IMR-90 (cell line): ENCODE measurements around the gene SLC25A11. TPM values are rescaled to one million over a fixed set of nuclear protein-coding genes. Genes with fewer than 3 reads are reported as not detected.

Experiments
- ATAC-seq: fragments of 200-7000 bp; cut with Tn5 transposase; 2 replicates; pipeline ENCODE4 v1.9.1; 2020; ENCODE audit warnings: low read depth, mild to moderate bottlenecking, moderate library complexity
- BruUV-seq: library from RNA; stranded (reverse); fragments of 400-500 nt; replicated peaks from 2 replicates; lab custom pipeline; 2021; lab: Mats Ljungman, UMichigan
- CTCF ChIA-PET: fragments of 300-600 bp; formaldehyde crosslinking; extraction: SDS; loops from one replicate; lab custom pipeline; 2021; ENCODE audit warnings: antibody characterized with exemption; lab: Yijun Ruan, JAX
- POLR2A ChIA-PET: fragments of 300-600 bp; sonication (Branson Sonifier 250); formaldehyde crosslinking; loops from one replicate; lab custom pipeline; 2022; ENCODE audit warnings: antibody characterized with exemption; ENCODE audit not compliant: unreplicated experiment; lab: Charles Lee
- DNase-seq: peaks from one replicate; pipeline ENCODE4 v3.0.0; 2013
- H2AFZ ChIP-seq: replicated peaks from 2 replicates; pipeline ENCODE3; 2013; ENCODE audit warnings: low read length, mild to moderate bottlenecking; ENCODE audit not compliant: poor library complexity
- H2AK5ac ChIP-seq: 2 replicates; pipeline ENCODE4 v1.6.1; 2013; ENCODE audit warnings: low read depth, low read length, inconsistent platforms
- H2AK9ac ChIP-seq: replicated peaks from 2 replicates; pipeline ENCODE3; 2013; ENCODE audit warnings: mild to moderate bottlenecking, low read depth, low read length, moderate library complexity; ENCODE audit not compliant: poor library complexity
- H2BK120ac ChIP-seq: 2 replicates; pipeline ENCODE4 v1.6.1; 2013; ENCODE audit warnings: low read depth, low read length, inconsistent platforms
- H2BK15ac ChIP-seq: 3 replicates; pipeline ENCODE4 v1.6.1; 2013; ENCODE audit warnings: low read depth, low read length, inconsistent platforms
- H2BK20ac ChIP-seq: 2 replicates; pipeline ENCODE4 v1.6.1; 2013; ENCODE audit warnings: low read depth, mild to moderate bottlenecking, inconsistent platforms, low read length, moderate library complexity
- H2BK5ac ChIP-seq: 2 replicates; pipeline ENCODE4 v1.6.1; 2013; ENCODE audit warnings: mild to moderate bottlenecking, low read depth, low read length, inconsistent platforms; ENCODE audit not compliant: poor library complexity, severe bottlenecking
- H3K14ac ChIP-seq: replicated peaks from 2 replicates; pipeline ENCODE4 v1.6.1; 2013; ENCODE audit warnings: low read depth, low read length, inconsistent platforms
- H3K18ac ChIP-seq: 2 replicates; pipeline ENCODE4 v1.6.1; 2013; ENCODE audit warnings: low read depth, low read length, control low read depth
- H3K23ac ChIP-seq: 2 replicates; pipeline ENCODE4 v1.6.1; 2013; ENCODE audit warnings: low read depth, low read length, inconsistent platforms
- H3K27ac ChIP-seq: 2 replicates; pipeline ENCODE4 v1.5.1; 2013; ENCODE audit warnings: mild to moderate bottlenecking, control low read depth, low read length; ENCODE audit not compliant: insufficient read depth
- H3K27me3 ChIP-seq: 2 replicates; pipeline ENCODE4 v1.6.1; 2013; ENCODE audit warnings: low read length; ENCODE audit not compliant: control insufficient read depth, insufficient read depth
- H3K36me3 ChIP-seq: 2 replicates; pipeline ENCODE4 v1.6.1; 2013; ENCODE audit warnings: low read length, mixed read lengths; ENCODE audit not compliant: control insufficient read depth, insufficient read depth
- H3K4ac ChIP-seq: 2 replicates; pipeline ENCODE4 v1.6.1; 2013; ENCODE audit warnings: low read depth, low read length, inconsistent platforms
- H3K4me1 ChIP-seq: 2 replicates; pipeline ENCODE4 v1.6.1; 2013; ENCODE audit warnings: low read length, mixed read lengths; ENCODE audit not compliant: control insufficient read depth, insufficient read depth
- H3K4me2 ChIP-seq: 2 replicates; pipeline ENCODE4 v1.6.1; 2013; ENCODE audit warnings: low read depth, mild to moderate bottlenecking, control low read depth, low read length, moderate library complexity
- H3K4me3 ChIP-seq: 2 replicates; pipeline ENCODE4 v1.5.1; 2013; ENCODE audit warnings: low read depth, mild to moderate bottlenecking, control low read depth, low read length, moderate library complexity; ENCODE audit not compliant: insufficient read depth
- H3K56ac ChIP-seq: 2 replicates; pipeline ENCODE4 v1.6.1; 2013; ENCODE audit warnings: low read length, inconsistent platforms; ENCODE audit not compliant: insufficient read depth; ENCODE audit errors: extremely low read depth
- H3K79me1 ChIP-seq, 2 experiments: 2 replicates each; pipeline ENCODE4 v1.6.1; 2013; ENCODE audit warnings: low read length in 2 of 2, inconsistent platforms in 1 of 2, low read depth in 1 of 2
- H3K9ac ChIP-seq: 2 replicates; pipeline ENCODE4 v1.6.1; 2013; ENCODE audit warnings: low read depth, low read length, control low read depth
- H3K9me1 ChIP-seq: 2 replicates; pipeline ENCODE4 v1.6.1; 2013; ENCODE audit warnings: low read length, inconsistent platforms; ENCODE audit not compliant: insufficient read depth
- H3K9me3 ChIP-seq: 2 replicates; pipeline ENCODE4 v1.6.1; 2013; ENCODE audit warnings: low read length; ENCODE audit not compliant: control insufficient read depth, insufficient read depth
- H4K20me1 ChIP-seq: 2 replicates; pipeline ENCODE4 v1.6.1; 2013; ENCODE audit warnings: low read length, inconsistent platforms; ENCODE audit not compliant: insufficient read depth
- H4K5ac ChIP-seq: 2 replicates; pipeline ENCODE4 v1.6.1; 2013; ENCODE audit warnings: mild to moderate bottlenecking, low read depth, low read length, control low read depth
- H4K8ac ChIP-seq, 2 experiments: 2 replicates each; pipeline ENCODE4 v1.6.1; 2013; ENCODE audit warnings: low read depth in 2 of 2, low read length in 2 of 2, control low read depth in 1 of 2, inconsistent platforms in 1 of 2
- H4K91ac ChIP-seq: 2 replicates; pipeline ENCODE4 v1.6.1; 2013; ENCODE audit warnings: low read depth, low read length, inconsistent platforms; ENCODE audit not compliant: insufficient read depth
- MXI1 ChIP-seq: IDR thresholded peaks from 2 replicates; pipeline ENCODE4 v1.6.1; 2012; ENCODE audit warnings: low read depth, mild to moderate bottlenecking, low read length, moderate library complexity, borderline replicate concordance
- SMC3 ChIP-seq: fragments of 150-350 bp; IDR thresholded peaks from 2 replicates; pipeline ENCODE4 v1.6.1; 2016; ENCODE audit warnings: low read depth, mild to moderate bottlenecking, antibody characterized with exemption, low read length, moderate library complexity
- WGBS, 2 experiments: methylation state at CpG; one replicate each; pipeline versions ENCODE4 v1.1.5 to v1.1.7; 2013; ENCODE audit warnings: missing lambda C conversion rate in 2 of 2; ENCODE audit not compliant: insufficient read length in 1 of 2; ENCODE audit errors: extremely low coverage in 2 of 2; 5-methylcytosine and 5-hydroxymethylcytosine counted together
- dilution Hi-C: fragments of 300-500 bp; cut with HindIII; formaldehyde crosslinking; loops from one replicate; pipeline ENCODE4 v1.14.3; 2018; ENCODE audit warnings: low sequenced_read_pairs; ENCODE audit not compliant: unreplicated experiment
- in situ Hi-C: fragments of 300-500 bp; cut with MboI; formaldehyde crosslinking; loops from 3 replicates; pipeline ENCODE4 v1.14.3; 2019; ENCODE audit warnings: low sequenced_read_pairs, inconsistent platforms, mixed read lengths
- intact Hi-C: fragments of 100-400 bp; cut with micrococcal nuclease; formaldehyde crosslinking; loops from 2 replicates; pipeline ENCODE4 v1.10.0; 2022
- polyA plus RNA-seq, 3 experiments: library from polyadenylated mRNA; depleted of rRNA; stranded (reverse); fragments of >200 nt; gene quantifications; 2 replicates each; pipeline ENCODE4 v1.2.3, GENCODE V29; 2012; ENCODE audit warnings: low replicate concordance in 1 of 3
- total RNA-seq: library from RNA; depleted of rRNA; stranded (reverse); fragments of >200 nt; gene quantifications from 2 replicates; pipeline ENCODE4 v1.2.3, GENCODE V29; 2012
- TF ChIP-seq, protein P1 (sequence below): fragments of 150-350 bp; IDR thresholded peaks from 2 replicates; pipeline ENCODE4 v1.6.1; 2017; ENCODE audit warnings: mild to moderate bottlenecking, antibody characterized with exemption, low read length, low read depth
- TF ChIP-seq, protein P2 (sequence below): conservative IDR thresholded peaks from 2 replicates; pipeline ENCODE4 v1.5.1; 2012; ENCODE audit warnings: mild to moderate bottlenecking, low read depth, low read length, improper control_type of control experiment

Gene SLC25A11
- total and polyA plus RNA-seq, 2 of the 4 experiments (the other 2 are of a cell fraction): 35.0 to 62.2 TPM

DNA sequence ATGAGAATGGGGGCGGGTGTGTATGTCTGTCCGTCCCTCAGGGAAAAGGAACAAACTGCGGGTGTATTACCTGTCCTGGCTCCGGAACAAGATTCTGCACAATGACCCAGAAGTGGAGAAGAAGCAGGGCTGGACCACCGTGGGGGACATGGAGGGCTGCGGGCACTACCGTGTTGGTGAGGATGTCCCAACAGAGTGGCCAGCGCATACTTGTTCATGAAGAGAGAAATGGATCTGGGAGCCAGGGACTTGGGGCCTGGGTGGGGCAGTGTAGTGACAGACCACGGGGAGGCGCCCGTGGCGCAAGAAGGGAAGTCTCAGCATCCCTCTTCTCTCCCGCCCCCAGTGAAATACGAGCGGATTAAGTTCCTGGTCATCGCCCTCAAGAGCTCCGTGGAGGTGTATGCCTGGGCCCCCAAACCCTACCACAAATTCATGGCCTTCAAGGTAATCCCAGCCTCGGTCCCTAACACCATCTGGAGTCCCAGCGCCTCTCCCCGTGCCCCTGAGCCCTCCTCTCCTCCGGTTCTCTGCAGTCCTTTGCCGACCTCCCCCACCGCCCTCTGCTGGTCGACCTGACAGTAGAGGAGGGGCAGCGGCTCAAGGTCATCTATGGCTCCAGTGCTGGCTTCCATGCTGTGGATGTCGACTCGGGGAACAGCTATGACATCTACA is 44.1 kb downstream of the SLC25A11 start:
- ATAC-seq: no peak
- no peak for DNase-seq
- in situ Hi-C loops: no loop called here

More for the DNA sequence above, 44.1 kb downstream of the SLC25A11 start:
- intact Hi-C loops (no loop called here), dilution Hi-C loops (no loop called here)
- WGBS, 2 experiments: 71% methylated on average over 24 of the region's 27 CpGs; no CpG with 5 or more reads in 1 of the 2 experiments
- H3K79me1 ChIP-seq: no peaks in the 10 kb centered on the region
- H3K23ac ChIP-seq: no peak overlapping the region
- no peak overlapping the region for H3K4me3 ChIP-seq
- H2BK5ac ChIP-seq: no peak overlapping the region
- ChIA-PET POLR2A (no interaction called here), CTCF (interaction anchor here (1.5 kb wide), 1 partner anchor 106 kb away, joined by 5 read pairs; no protein-coding TSS in a partner anchor)
- no peak overlapping the region for H2AK9ac ChIP-seq
- no peak overlapping the region for H4K8ac ChIP-seq
- H3K9me3 ChIP-seq: no peaks in the 10 kb centered on the region
- no peak overlapping the region for H2AFZ ChIP-seq
- no peak overlapping the region for H3K56ac ChIP-seq
- no peaks in the 10 kb centered on the region for H3K27me3 ChIP-seq
- no peak overlapping the region for H3K4me2 ChIP-seq
- no TSS peak for BruUV-seq
- no peak overlapping the region for H2BK20ac ChIP-seq
- peaks cover 55% of the 10 kb centered on the region for H3K36me3 ChIP-seq
- no peak overlapping the region for H3K27ac ChIP-seq
- no peak for TF ChIP-seq MXI1
- TF ChIP-seq, protein P1, sequence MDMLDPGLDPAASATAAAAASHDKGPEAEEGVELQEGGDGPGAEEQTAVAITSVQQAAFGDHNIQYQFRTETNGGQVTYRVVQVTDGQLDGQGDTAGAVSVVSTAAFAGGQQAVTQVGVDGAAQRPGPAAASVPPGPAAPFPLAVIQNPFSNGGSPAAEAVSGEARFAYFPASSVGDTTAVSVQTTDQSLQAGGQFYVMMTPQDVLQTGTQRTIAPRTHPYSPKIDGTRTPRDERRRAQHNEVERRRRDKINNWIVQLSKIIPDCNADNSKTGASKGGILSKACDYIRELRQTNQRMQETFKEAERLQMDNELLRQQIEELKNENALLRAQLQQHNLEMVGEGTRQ: no peak
- TF ChIP-seq, protein P2, sequence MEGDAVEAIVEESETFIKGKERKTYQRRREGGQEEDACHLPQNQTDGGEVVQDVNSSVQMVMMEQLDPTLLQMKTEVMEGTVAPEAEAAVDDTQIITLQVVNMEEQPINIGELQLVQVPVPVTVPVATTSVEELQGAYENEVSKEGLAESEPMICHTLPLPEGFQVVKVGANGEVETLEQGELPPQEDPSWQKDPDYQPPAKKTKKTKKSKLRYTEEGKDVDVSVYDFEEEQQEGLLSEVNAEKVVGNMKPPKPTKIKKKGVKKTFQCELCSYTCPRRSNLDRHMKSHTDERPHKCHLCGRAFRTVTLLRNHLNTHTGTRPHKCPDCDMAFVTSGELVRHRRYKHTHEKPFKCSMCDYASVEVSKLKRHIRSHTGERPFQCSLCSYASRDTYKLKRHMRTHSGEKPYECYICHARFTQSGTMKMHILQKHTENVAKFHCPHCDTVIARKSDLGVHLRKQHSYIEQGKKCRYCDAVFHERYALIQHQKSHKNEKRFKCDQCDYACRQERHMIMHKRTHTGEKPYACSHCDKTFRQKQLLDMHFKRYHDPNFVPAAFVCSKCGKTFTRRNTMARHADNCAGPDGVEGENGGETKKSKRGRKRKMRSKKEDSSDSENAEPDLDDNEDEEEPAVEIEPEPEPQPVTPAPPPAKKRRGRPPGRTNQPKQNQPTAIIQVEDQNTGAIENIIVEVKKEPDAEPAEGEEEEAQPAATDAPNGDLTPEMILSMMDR: 0 out of 2 replicates have a peak, but pooled peaks have one; percentile 1
- no peak for TF ChIP-seq SMC3
- H3K9me1 ChIP-seq: no peaks in the 10 kb centered on the region
- no peak overlapping the region for H4K5ac ChIP-seq
- H2BK15ac ChIP-seq: no peak overlapping the region
- H2AK5ac ChIP-seq: no peak overlapping the region
- H3K18ac ChIP-seq: no peak overlapping the region
- H4K91ac ChIP-seq: no peak overlapping the region
- no peaks in the 10 kb centered on the region for H3K4me1 ChIP-seq
- H3K4ac ChIP-seq: no peak overlapping the region
- H2BK120ac ChIP-seq: no peak overlapping the region
- H4K20me1 ChIP-seq: no peaks in the 10 kb centered on the region; the same call in 1 of the 2 replicates
- H3K9ac ChIP-seq: no peak overlapping the region
- no peak overlapping the region for H3K14ac ChIP-seq
